ENCODE measurements around the gene TMEM270.

DNA sequence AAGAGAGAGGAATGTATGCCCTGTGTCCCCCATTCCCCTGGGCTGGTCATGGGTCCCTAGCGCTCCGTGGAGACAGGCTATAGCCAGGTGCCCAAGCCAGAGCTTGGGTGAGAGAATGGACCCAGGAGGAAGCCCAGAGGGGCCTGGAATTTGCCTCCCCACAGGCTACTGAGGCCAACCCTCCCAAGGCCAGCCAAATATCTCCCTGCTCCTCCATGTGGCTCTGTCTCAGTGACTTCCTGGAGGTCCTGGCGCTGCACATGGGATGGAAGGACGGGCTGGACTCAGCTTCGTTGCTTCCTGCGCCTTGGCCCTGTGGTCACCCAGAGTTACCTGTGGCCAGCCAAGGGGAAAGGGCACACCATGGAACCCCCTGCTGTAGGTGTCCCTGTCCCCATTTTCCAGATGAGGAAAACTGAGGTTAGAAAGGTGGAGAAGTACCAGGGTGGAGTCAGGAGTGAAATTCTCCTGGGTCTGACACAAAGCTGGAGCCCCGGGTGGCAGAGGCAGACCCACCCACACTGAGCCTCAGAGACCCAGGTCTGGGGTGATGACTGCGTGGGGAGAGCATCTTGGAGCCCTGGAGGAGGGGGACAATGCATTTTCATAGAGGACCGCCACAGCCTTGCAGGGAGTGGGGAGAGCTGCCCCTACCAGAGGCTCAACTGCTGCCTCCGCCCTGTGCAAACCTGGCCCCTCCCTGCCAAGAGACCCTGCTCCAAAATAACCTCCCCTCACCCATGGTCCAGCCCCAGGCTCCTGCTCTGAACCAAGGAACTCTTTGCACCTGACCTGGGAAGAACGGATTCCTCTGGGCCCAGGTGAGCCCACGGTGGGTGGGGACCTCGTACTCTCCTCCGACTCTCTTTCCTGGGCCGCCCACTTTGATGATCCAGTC, 42.6 kb downstream of the TMEM270 start:
- TF ChIP-seq, protein P1, sequence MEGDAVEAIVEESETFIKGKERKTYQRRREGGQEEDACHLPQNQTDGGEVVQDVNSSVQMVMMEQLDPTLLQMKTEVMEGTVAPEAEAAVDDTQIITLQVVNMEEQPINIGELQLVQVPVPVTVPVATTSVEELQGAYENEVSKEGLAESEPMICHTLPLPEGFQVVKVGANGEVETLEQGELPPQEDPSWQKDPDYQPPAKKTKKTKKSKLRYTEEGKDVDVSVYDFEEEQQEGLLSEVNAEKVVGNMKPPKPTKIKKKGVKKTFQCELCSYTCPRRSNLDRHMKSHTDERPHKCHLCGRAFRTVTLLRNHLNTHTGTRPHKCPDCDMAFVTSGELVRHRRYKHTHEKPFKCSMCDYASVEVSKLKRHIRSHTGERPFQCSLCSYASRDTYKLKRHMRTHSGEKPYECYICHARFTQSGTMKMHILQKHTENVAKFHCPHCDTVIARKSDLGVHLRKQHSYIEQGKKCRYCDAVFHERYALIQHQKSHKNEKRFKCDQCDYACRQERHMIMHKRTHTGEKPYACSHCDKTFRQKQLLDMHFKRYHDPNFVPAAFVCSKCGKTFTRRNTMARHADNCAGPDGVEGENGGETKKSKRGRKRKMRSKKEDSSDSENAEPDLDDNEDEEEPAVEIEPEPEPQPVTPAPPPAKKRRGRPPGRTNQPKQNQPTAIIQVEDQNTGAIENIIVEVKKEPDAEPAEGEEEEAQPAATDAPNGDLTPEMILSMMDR (IDR thresholded peaks at IDR 0.05): no peak
- TF ChIP-seq POLR2A (IDR thresholded peaks at IDR 0.05): no peak
